SK-N-MC (cell line): ENCODE data around the gene SLC6A12.

Experiments used
- EZH2 ChIP-seq: fragments of 200-600 bp; sonication (generic); IDR thresholded peaks from one replicate; pipeline ENCODE4 v1.6.1; 2017; ENCODE audit warnings: antibody characterized with exemption
- FOXP2 ChIP-seq: optimal IDR thresholded peaks from 2 replicates; pipeline ENCODE3; 2011; ENCODE audit warnings: mild to moderate bottlenecking, moderate library complexity; ENCODE audit not compliant: insufficient read depth; ENCODE audit errors: extremely low read length, control extremely low read depth
- POLR2AphosphoS5 ChIP-seq: IDR thresholded peaks from 2 replicates; pipeline ENCODE4 v1.6.1; 2012; ENCODE audit warnings: mild to moderate bottlenecking, low read depth, low read length, borderline replicate concordance

GRCh38 chr12:176321-177181, 37.4 kb downstream of the SLC6A12 start:
- TF ChIP-seq EZH2 (no peak), POLR2AphosphoS5 (no peak), FOXP2 (no peak)
